GM12892 (cell line): Measurements from ENCODE around the gene SGIP1.

Experiments used
- DNase-seq: peaks from one replicate; pipeline ENCODE4 v3.0.0; 2011; ENCODE audit not compliant: insufficient read length
- FAIRE-seq: peaks from 2 replicates; lab custom pipeline; 2011; peaks lifted over from hg19 to GRCh38; lab: Jason Lieb, UNC
- POLR2A ChIP-seq: IDR thresholded peaks from 2 replicates; pipeline ENCODE4 v1.6.1; 2011; ENCODE audit warnings: low read depth, low read length, control low read depth
- POLR2AphosphoS5 ChIP-seq: IDR thresholded peaks from 2 replicates; pipeline ENCODE4 v1.6.1; 2011; ENCODE audit warnings: low read depth, low read length, control low read depth
- TAF1 ChIP-seq: IDR thresholded peaks from 2 replicates; pipeline ENCODE4 v1.6.1; 2011; ENCODE audit warnings: low read depth, mild to moderate bottlenecking, control low read depth, low read length, borderline replicate concordance

Gene SGIP1

DNA sequence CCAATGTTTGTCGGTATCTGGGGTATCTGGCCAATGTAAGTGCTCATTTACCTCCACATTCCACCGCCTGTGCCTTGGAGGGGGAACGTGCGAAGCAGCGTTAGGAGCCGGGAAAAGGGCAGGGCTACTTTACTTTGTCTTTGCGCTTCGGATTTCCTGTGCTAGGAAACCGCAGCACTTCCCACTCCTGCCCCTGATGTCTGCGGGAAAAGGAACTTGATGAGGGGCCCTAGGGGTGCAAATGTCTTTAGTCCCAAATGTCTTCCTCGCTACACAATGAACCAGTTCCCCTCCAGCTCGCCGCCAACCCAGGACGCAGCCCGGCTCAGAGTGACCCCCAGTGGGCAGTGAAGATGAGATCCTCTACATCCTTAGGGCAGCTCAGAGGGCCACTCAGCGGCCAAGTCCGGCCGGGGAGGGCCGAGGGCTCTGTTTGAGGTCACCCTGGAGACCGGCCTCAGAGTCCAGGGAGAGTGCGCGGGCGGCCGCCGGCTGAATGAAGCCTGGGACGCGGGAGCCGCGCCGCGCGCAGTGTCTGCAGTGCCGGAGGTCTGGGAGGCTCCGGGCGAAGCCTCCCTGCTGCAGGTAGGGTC is 218.1 kb downstream of the SGIP1 start, which contains the start of gene DYNLT5:
Gene DYNLT5 (plus strand): TSS at position 460 of the 593 bp plus-strand sequence. CDS start 2,200 bp downstream, outside the sequence.
- DNase-seq: no peak
- no peak for FAIRE-seq
- TF ChIP-seq POLR2A (no peak), TAF1 (no peak), POLR2AphosphoS5 (no peak)

DNA sequence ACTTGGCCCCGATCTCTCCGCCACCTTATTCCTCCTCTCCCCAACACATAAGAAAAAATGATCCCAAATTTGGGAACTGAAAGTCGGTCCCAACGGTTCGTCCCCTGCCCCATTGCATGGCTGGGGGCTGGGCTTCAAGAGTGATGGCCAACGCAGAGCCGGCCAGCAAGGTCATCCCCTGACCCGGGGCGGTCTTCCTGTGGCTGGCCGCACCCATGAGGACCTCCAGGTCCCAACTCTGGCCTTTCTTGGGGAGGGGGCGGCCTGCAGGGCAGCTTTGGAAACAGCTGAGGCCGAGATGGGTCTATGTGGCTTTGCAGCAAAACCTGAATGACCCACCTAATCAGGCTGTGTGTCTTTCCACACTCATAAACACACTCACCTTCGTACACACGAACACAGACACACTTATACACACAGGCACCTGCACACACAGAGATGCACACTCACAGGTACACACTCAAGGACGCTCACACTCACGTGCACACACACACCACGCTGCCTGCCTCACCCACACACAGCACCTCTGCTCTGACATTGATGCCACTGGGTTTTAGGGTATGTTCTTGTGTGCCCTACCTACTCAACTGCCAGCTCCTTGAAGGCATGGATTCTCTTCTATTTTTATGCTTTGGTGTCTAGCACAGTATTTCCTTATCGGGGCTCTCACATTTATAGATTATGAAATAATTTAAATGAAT is 218.9 kb downstream of the SGIP1 start:
- no peak for DNase-seq
- no peak for TF ChIP-seq POLR2A
- no peak for TF ChIP-seq POLR2AphosphoS5
- no peak for TF ChIP-seq TAF1
- FAIRE-seq: peak; percentile 90

DNA sequence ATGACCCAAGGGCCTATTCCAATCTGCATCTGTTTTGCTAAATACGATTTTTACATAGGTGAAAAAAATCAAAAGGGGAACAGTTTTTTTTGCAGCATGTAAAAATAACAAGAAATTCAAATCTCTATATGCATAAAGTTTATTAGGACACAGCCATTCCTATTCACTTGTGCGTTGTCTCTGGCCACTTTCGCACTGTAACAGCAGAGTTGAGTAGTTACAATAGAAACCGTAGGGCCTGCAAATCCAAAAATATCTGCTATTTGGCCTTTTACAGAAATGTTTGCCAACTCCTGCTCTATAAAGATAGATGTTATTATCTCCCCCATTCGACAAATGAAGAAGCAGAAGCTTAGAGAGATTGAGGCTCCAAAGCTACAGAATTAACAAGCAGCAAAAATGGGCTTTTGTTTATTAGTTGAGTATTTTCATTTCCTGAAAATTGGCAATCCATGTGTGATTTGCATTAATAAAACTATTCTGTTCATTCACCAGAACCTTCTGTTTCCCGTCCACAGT is 223.8 kb downstream of the SGIP1 start:
- FAIRE-seq: no peak
- no peak for TF ChIP-seq POLR2AphosphoS5
- TF ChIP-seq TAF1: no peak
- TF ChIP-seq POLR2A: no peak
- DNase-seq: no peak

DNA sequence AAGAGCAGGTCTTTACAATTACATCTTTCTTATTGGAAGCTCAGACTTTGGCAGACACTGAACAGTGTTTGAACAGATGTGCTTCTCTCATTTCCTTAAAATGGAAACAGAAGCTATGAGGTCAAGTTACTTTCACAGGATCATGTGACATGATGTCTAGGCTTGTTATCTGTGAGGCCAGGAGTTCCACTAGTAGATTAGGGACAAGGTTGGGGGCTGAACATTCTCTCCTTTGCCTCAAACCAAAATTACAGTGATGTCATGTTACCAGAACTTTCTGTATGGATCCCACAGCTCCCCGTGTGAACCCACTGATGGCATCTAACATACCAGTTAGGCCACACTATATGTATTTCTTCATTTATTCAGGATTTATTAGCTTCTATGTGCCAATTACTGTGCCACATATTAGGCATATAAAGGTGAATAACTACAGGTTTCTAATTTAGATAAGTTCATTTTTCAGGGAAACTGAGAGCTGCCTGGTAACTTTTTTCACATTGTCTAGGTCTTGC is 224.3 kb downstream of the SGIP1 start:
- FAIRE-seq (peak; percentile 93), DNase-seq (no peak)
- TF ChIP-seq TAF1 (no peak), POLR2A (no peak), POLR2AphosphoS5 (no peak)

DNA sequence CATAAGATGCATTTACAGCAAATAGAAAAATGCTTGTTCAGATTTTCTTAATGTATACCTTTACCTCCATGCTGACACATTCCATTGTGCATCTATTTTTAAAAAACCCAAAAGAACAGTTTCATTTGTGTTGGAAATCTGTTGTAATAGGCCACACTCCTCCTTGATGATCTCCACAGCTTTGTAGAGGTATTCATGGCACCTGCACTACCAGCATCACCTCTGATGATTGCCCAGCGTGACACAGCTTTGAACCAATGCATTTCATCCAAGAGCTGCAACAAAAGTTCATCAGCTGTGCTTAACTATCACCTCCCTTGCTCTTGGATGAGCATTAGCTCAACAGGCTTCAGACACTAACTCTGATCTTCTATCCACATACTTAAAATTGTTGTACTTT is 226.6 kb downstream of the SGIP1 start:
- TF ChIP-seq POLR2AphosphoS5: no peak
- no peak for TF ChIP-seq TAF1
- no peak for TF ChIP-seq POLR2A
- FAIRE-seq (no peak), DNase-seq (no peak)

DNA sequence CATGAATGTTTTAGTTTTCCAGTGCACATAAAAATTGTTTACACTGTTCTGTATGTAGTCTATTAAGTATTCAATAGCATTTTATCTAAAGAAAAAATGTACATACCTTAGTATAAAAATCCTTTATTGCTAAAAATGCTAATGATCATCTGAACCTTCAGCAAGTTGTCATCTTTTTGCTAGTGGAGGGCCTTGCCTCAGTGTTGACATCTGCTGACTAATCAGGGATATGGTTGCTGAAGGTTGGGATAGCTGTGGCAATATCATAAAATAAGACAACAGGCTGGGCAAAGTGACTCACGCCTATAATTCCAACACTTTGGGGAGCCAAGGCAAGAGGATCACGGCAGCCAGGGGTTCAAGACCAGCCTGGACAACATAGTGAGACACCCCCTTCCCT is 227.3 kb downstream of the SGIP1 start:
- FAIRE-seq: no peak
- TF ChIP-seq POLR2AphosphoS5 (no peak), TAF1 (no peak), POLR2A (no peak)
- no peak for DNase-seq

DNA sequence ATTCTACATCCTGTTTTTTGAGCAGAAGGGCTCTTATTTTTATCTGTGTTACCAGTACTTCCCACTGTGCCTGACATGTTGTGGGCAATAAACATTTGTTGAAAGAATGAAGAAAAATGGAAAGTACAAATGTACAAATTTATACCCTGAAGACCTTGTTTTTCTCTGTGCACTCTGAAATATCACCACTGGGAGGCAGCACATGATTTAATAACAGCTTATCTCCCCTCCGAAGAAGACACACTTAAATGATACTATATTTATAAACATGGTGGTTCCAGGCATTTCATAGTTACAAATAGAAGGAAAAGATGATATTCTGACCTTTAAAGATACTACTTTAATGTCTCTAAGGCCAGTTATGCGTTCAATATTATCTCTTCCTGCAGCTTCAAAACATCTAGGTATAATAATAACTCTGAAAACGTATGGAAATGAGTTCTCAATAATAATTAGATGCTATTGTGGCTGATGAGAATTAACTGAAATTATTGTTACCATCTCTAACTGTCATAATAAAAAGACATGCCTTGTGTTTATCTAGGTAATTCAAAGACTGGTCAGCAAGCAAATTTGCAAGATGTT is 231.1 kb downstream of the SGIP1 start:
- TF ChIP-seq POLR2A: no peak
- no peak for TF ChIP-seq POLR2AphosphoS5
- no peak for TF ChIP-seq TAF1
- FAIRE-seq: peak; percentile 89
- no peak for DNase-seq

DNA sequence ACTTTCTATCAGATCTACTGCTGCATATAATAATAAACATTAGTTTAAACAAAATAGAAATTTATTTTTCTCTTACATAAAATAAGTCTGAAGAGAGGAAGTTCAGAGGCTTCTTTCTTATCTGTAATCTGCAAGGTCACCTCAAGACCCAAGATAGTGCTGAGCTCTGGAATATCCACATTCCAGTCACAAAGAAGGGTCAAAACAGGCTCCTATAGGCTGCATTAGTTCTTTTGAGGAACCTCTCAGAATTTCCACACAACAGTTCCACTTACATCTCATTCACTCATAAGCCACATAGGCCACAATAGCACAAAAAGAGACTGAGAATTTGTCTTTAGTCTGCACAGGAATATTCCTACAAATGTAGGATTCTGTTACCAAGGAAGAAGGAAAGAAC is 233.7 kb downstream of the SGIP1 start:
- TF ChIP-seq TAF1: no peak
- no peak for TF ChIP-seq POLR2AphosphoS5
- no peak for TF ChIP-seq POLR2A
- DNase-seq (no peak), FAIRE-seq (no peak)

DNA sequence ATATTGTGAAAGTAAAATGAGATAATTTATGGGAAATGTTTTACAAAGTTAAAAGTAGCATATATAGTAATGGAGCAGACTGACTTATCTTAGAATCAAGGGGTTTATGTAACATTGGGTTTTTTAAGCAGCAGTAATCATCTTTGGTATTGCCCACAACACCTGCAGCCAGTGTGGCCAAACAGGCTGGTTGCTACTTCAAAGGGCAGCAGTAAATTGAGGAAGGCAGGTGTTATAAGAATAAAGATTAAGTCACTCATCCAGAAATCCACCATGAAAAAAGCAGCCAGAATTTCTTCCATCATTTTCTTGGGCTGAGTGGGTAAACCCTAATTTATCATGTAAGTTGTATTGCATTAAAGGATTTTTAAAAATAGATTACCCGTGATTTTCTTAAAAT is 235.0 kb downstream of the SGIP1 start:
- TF ChIP-seq POLR2A: no peak
- no peak for TF ChIP-seq TAF1
- no peak for TF ChIP-seq POLR2AphosphoS5
- peak; percentile 24 for FAIRE-seq

DNA sequence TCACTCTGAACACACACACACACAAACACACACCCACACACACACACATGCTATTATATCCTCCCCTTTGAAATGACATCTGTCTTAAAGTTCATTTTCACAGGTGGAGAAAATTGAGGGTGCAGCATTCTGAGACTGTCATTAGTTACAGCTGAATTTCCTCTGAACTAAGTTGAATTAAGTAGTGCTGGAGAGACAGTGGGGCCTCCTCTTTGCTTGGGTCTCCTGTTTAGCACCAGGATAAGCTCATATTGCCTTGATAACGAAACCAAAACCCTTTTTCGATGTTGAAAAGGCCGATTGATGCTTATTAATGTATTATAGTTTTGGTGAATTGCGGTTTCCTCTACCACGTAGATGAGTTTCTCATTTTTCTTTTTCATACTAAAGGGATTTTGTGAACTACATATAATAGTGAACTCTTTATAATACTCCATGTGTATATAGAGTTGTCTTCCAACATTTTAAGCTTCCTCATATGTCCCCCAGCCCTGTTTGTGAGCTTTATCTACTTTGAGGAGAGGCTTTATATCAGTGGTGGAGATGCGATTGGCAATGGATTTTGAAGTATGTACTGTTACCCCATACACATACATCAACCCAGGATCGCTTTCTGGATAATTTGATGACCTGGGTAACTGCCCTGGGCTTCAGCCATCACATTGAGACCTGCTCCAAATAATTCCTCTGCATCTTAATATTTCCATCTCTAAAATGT is 235.7 kb downstream of the SGIP1 start:
- FAIRE-seq: peak; percentile 53
- DNase-seq: no peak
- TF ChIP-seq POLR2AphosphoS5 (no peak), TAF1 (no peak), POLR2A (no peak)

More for the DNA sequence above, 235.0 kb downstream of the SGIP1 start:
- DNase-seq: no peak

DNA sequence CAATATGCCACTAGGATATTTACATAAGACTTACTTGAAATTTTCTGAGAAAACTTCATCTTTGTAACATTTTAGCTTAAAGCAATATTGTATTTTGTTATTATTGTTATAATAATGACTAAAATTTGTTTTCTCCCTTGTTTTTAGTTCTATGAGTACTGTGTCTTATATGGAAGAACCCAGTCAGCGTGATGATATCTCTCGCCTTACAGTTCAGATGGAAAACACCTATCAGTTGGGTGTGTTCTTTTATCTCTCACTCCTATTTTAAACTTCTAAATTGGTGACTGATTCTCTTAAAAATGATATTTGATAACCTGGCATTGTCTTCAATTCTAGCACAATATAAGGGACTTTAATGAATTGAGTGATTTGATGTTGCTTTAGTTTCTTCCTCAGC is 236.3 kb downstream of the SGIP1 start:
- no peak for FAIRE-seq
- no peak for TF ChIP-seq TAF1
- no peak for TF ChIP-seq POLR2AphosphoS5
- TF ChIP-seq POLR2A: no peak

More for the DNA sequence above, 236.3 kb downstream of the SGIP1 start:
- DNase-seq: no peak
